GM18951 (cell line): ENCODE data around the gene KCNJ14.
A peak's percentile ranks its signal among the peaks of the same experiment; 100 is the strongest.

ENCODE experiments used
- POLR2A ChIP-seq: IDR thresholded peaks from 4 replicates; pipeline ENCODE4 v1.6.1; 2011; ENCODE audit warnings: mild to moderate bottlenecking; ENCODE audit not compliant: insufficient read length, insufficient read depth; ENCODE audit errors: extremely low read depth
- in situ Hi-C: fragments of 300-500 bp; cut with MboI; formaldehyde crosslinking; loops from one replicate; pipeline ENCODE4 v1.12.0; 2022; ENCODE audit warnings: low sequenced_read_pairs, mixed read lengths, inconsistent platforms; ENCODE audit not compliant: unreplicated experiment

KCNJ14 gene

DNA sequence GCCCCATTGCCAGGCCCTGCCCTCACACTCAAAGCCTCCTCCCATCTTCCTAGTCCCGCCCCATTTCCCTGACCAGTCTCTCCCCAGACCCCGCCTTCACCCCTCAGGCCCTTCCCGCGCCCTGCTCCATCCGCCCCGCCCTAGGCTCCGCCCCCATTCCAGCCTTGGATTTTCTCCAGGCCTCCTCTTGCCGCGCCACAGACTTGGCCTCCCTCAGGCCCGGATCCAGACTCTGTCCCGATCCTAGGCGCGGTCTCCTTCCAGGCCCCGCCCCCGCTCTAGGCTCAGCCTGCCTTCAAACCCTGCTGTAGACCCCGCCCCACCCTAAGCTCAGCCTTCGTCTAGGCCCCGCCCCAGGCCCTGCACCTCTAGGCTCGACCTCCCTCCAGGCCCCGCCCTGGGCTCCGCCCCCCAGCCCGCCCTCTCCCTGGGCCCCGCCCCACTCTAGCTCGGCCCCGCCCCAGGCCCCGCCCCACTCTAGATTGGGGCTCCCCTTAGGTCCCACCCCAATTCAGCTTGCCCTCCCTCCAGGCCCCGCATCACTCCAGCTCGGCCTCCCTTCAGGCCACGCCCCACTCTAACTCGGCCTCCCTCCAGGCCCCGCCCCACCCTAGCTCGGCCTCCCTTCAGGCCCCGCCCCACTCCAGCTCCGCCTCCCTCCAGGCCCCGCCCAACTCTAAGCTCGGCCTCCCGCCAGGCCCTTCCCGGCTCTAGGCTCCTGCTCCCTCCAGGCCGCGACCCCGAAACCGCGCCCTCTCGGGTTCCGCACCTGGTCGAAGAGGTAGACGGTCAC is 37.7 kb downstream of the KCNJ14 start:
- in situ Hi-C loops = no loop called here
- TF ChIP-seq POLR2A = peak; percentile 37

- in situ Hi-C loops = no loop called here
- no peak for TF ChIP-seq POLR2A
Observed at GRCh38 chr19:48493718-48494401, 38.5 kb downstream of the KCNJ14 start.

DNA sequence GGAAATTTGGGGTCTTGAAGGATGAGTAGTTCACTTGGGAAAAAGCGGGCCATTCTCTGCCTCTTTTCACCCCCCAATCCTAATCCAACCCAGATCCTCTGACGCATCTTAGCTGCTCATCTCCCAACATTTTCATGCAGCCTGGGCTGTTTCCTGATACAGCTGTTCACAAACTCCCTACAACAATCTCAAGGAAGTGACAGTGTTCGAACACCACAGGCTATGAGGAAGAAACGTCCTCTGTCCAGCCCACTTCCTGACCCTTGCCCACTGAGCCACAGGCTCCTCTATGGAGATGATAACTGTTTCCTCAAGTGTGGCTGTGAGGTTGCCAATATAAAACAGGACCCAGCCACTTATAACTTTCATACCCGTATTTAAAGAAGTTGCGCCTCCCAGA is 40.0 kb downstream of the KCNJ14 start:
- TF ChIP-seq POLR2A = no peak

GRCh38 chr19:48496959-48497727 is 41.8 kb downstream of the KCNJ14 start:
- in situ Hi-C loops = no loop called here
- no peak for TF ChIP-seq POLR2A

More for the DNA sequence above, 40.0 kb downstream of the KCNJ14 start:
- in situ Hi-C loops = no loop called here

DNA sequence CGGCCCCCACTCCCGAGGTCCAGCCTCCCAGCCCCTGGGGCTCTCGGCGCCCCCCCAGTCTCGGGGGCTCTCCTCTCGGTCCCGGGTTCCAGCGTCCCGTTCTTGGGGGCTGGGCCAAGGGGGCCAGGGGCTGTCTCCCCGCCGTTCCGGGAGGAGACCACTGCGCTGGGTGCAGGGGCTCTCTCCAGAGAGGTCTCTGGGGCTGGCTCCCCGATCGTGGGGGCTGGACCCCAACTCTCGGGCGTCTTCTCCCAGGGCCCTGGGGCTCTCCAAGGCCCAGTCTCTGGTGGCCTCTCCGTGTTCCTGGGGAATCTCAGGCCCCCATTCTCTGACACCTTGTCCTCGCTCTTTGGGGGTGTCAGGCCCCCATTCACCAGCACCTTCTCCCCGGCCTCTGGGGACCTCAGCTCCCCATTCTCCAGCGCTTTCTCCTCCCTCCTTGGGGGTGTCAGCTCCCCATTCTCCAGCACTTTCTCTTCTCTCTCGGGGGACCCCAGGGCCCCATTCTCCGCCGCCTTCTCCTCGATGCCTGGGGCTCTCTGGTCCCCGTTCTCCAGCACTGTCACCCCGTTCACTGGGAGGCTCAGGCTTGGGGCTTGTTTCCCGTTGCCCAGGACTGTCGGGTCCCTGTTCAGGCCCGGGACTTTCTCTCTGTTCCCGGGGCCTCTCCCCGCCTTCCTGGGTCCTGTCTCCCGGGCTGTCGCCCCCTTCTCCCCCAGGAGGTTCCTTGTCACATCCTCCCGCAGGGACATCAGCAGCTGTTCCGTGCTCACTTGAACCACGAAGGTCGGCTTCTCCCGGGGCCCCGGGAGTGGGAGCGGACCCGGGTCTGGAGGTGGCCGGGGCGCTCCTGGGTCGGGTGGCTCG is 42.6 kb downstream of the KCNJ14 start:
- TF ChIP-seq POLR2A = no peak
- in situ Hi-C loops = no loop called here

- in situ Hi-C loops = no loop called here
Observed at GRCh38 chr19:48498595-48499311, 43.4 kb downstream of the KCNJ14 start.

GRCh38 chr19:48499316-48500090 is 44.1 kb downstream of the KCNJ14 start:
- no peak for TF ChIP-seq POLR2A
- in situ Hi-C loops = no loop called here

More at GRCh38 chr19:48498595-48499311, 43.4 kb downstream of the KCNJ14 start:
- TF ChIP-seq POLR2A = no peak

DNA sequence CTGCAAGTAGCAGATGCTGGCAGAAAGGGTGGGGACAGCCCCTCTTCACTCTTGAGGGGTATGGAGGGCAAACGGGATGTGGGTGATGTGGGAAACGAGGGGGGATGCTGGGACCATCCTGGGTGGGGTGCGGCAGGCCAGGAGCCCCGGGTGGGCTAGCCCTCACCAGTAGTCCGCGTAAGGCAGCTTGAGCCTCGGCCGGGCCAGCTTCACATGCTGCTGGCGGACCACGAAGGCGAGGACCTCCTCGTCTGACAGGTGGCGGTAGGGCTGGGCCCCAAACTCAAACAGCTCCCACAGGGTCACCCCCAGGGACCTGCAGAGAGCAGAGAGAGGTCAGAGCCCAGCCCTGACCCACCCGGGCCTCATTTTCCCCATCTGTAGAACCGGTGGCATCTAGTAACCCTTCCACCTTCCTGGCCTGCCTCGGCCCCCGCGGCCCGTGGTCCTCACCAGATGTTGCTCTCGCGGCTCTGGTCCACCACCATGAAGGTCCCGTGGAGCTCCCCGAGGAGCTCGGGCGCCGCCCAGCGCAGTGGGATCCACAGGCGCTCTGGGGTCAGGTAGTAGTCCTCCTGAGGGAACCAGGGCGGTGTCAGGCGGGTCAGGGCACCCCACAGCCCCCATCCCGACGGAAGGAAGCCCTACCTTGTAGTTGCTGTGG is 45.6 kb downstream of the KCNJ14 start:
- TF ChIP-seq POLR2A = no peak
- in situ Hi-C loops = no loop called here

DNA sequence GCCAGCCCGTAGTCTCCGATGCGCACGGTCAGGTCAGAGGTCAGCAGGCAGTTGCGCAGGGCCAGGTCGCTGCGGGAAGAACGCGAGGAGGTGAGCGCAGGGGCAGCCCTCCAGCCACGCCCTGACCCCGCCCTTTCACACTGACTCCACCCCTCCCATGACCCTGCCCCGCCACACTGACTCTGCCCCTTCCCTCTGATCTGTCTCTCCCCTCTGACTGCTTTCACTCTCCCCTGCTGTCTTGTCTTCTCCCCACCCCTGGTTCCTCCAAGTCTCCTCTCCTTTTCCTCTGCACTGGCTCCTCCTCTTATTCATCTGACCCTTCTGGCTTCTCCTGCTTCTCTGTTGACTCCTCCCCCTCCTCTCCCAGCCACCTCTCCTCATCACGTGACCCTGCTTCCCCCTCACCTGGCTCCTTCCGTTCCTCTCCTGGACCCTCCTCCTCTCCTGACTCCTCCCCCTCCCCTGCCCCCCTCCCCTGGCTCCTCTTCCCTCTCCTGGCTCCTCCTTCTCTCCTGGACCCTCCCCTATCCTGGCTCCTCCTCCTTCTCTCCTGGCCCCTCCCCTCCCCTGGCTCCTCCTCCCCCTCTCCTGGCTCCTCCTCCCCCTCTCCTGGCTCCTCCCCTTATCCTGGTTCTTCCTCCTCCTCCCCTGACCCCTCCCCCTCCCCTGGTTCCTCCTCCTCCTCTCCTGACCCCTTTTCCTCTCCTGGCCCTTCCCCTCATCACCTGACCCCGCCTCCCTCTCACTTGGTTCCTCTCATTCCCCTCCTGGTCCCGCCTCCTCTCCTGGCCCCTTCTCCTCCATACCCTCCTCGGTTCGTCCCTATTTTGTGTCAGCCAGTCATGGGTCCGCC is 46.3 kb downstream of the KCNJ14 start:
- TF ChIP-seq POLR2A = no peak
- in situ Hi-C loops = no loop called here

GRCh38 chr19:48502350-48503018 is 47.1 kb downstream of the KCNJ14 start:
- TF ChIP-seq POLR2A = no peak
- in situ Hi-C loops = no loop called here
